Hepatocyte (in vitro differentiated cells): ENCODE measurements around the gene TAOK3.

Experiments
- CTCF ChIP-seq: fragments of 200-600 bp; sonication (generic); IDR thresholded peaks from 2 replicates; pipeline ENCODE4 v1.5.1; 2016; ENCODE audit warnings: antibody characterized with exemption, mild to moderate bottlenecking; ENCODE audit not compliant: poor library complexity
- EZH2 ChIP-seq: fragments of 200-600 bp; sonication (generic); IDR thresholded peaks from 2 replicates; pipeline ENCODE4 v1.6.1; 2016; ENCODE audit warnings: antibody characterized with exemption, mild to moderate bottlenecking, borderline replicate concordance
- EZH2phosphoT487 ChIP-seq: fragments of 200-600 bp; sonication (generic); IDR thresholded peaks from one replicate; pipeline ENCODE4 v1.6.1; 2018; ENCODE audit warnings: antibody characterized with exemption, mild to moderate bottlenecking, low read depth, moderate library complexity; ENCODE audit not compliant: unreplicated experiment, severe bottlenecking

- TF ChIP-seq CTCF (no peak), EZH2 (no peak), EZH2phosphoT487 (no peak)
Measured at GRCh38 chr12:118311666-118312065, 61.0 kb downstream of the TAOK3 start.
